ENCODE data around the gene EHBP1. TPM values are rescaled to one million over a fixed set of nuclear protein-coding genes. Genes with fewer than 3 reads are reported as not detected.

Gene EHBP1
- total RNA-seq, 6 donors from 2014 or later: 36.2 to 78.5 (median 43.2) TPM

DNA sequence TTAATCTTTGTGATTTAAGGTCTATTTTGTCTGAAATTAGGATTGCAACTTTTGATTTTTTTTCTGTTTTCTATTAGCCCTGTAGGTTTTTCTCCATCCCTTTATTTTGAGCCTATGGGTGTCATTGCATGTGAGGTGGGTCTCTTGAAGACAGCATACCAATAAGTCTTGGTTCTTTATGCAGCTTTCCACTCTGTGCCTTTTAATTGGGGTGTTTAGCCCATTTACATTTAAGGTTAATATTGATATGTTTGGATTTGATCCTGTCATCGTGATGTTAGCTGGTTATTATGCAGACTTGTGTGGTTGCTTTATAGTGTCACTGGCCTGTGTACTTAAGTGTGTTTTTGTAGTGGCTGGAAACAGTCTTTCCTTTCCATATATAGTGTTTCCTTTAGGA lies 17.7 kb downstream of the EHBP1 start:
- Histone ChIP-seq H3K27ac (no peak overlapping the region), H3K4me1 (peaks cover 0 to 6% (median 0%) of the 10 kb centered on the region in 4 donors), H3K36me3 (no peaks in the 10 kb centered on the region), H3K27me3 (no peaks in the 10 kb centered on the region), H3K4me3 (no peak overlapping the region), H3K9me3 (peaks cover 0 to 8% (median 1%) of the 10 kb centered on the region in 4 donors)
- WGBS, 2 donors: 85 to 97% methylated on average over 1 of the region's 1 CpG
- DNase-seq (no peak), ATAC-seq (ENCODE audit: low FRiP score in 2 of 2) (no peak)
- TF ChIP-seq, protein P1, sequence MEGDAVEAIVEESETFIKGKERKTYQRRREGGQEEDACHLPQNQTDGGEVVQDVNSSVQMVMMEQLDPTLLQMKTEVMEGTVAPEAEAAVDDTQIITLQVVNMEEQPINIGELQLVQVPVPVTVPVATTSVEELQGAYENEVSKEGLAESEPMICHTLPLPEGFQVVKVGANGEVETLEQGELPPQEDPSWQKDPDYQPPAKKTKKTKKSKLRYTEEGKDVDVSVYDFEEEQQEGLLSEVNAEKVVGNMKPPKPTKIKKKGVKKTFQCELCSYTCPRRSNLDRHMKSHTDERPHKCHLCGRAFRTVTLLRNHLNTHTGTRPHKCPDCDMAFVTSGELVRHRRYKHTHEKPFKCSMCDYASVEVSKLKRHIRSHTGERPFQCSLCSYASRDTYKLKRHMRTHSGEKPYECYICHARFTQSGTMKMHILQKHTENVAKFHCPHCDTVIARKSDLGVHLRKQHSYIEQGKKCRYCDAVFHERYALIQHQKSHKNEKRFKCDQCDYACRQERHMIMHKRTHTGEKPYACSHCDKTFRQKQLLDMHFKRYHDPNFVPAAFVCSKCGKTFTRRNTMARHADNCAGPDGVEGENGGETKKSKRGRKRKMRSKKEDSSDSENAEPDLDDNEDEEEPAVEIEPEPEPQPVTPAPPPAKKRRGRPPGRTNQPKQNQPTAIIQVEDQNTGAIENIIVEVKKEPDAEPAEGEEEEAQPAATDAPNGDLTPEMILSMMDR (IDR thresholded peaks at IDR 0.05): no peak
- TF ChIP-seq EP300 (IDR thresholded peaks at IDR 0.05): no peak
- TF ChIP-seq POLR2AphosphoS5 (IDR thresholded peaks at IDR 0.05): no peak
- TF ChIP-seq POLR2A (IDR thresholded peaks at IDR 0.05): no peak

DNA sequence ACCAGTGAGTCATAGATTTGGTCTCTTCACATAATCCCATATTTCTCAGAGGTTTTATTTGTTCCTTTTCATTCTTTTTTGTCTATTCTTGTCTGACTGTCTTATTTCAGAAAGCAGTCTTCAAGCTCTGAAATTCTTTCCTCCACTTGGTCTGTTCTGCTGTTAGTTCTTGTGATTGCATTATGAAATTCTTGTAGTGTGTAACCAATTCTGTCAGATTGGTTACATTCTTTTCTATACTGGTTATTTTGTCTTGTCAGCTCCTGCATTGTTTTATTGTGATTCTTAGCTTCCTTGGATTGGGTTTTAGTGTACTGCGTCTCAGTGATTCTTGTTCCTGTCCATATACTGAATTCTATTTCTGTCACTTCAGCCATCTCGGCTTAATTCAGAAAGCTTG lies 18.6 kb downstream of the EHBP1 start:
- Histone ChIP-seq H3K4me3 (no peak overlapping the region), H3K4me1 (peaks cover 0 to 6% (median 0%) of the 10 kb centered on the region in 4 donors), H3K27me3 (no peaks in the 10 kb centered on the region), H3K9me3 (peaks cover 0 to 8% (median 1%) of the 10 kb centered on the region in 4 donors), H3K36me3 (no peaks in the 10 kb centered on the region), H3K27ac (no peak overlapping the region)
- no peak for ATAC-seq (ENCODE audit: low FRiP score in 2 of 2)
- TF ChIP-seq EP300 (IDR thresholded peaks at IDR 0.05) (no peak), POLR2AphosphoS5 (IDR thresholded peaks at IDR 0.05) (no peak), POLR2A (IDR thresholded peaks at IDR 0.05) (no peak)
- TF ChIP-seq, protein P1 (IDR thresholded peaks at IDR 0.05): no peak
- DNase-seq: no peak
- WGBS, 2 donors: 92 to 98% methylated on average over 2 of the region's 2 CpGs

GRCh38 chr2:62724886-62725711 lies 19.6 kb downstream of the EHBP1 start:
- no peak overlapping the region for H3K27ac ChIP-seq
- H3K4me1 ChIP-seq: peaks cover 0 to 6% (median 0%) of the 10 kb centered on the region in 4 donors
- H3K4me3 ChIP-seq: no peak overlapping the region
- DNase-seq: peak; percentile 27 to 70
- no peak for TF ChIP-seq EP300 (IDR thresholded peaks at IDR 0.05)
- TF ChIP-seq, protein P1 (IDR thresholded peaks at IDR 0.05): peak in 2 of 6 experiments; percentile 9 to 25
- H3K9me3 ChIP-seq: peaks cover 0 to 8% (median 1%) of the 10 kb centered on the region in 4 donors
- H3K36me3 ChIP-seq: no peaks in the 10 kb centered on the region
- no peaks in the 10 kb centered on the region for H3K27me3 ChIP-seq
- peak; percentile 16 to 59 for ATAC-seq (ENCODE audit: low FRiP score in 2 of 2)
- 89 to 90% methylated on average over 3 to 10 of the region's 10 CpGs for WGBS, 2 donors

- H3K27me3 ChIP-seq: no peaks in the 10 kb centered on the region
- H3K27ac ChIP-seq: no peak overlapping the region
- 94 to 97% methylated on average over 3 of the region's 3 CpGs for WGBS, 2 donors
- ATAC-seq (ENCODE audit: low FRiP score in 2 of 2): peak; percentile 14 to 22
- no peak for DNase-seq
- H3K4me3 ChIP-seq: no peak overlapping the region
- H3K9me3 ChIP-seq: peaks cover 0 to 8% (median 1%) of the 10 kb centered on the region in 4 donors
- no peaks in the 10 kb centered on the region for H3K36me3 ChIP-seq
- no peak for TF ChIP-seq POLR2A (IDR thresholded peaks at IDR 0.05)
- TF ChIP-seq, protein P1 (IDR thresholded peaks at IDR 0.05): no peak
- TF ChIP-seq EP300 (IDR thresholded peaks at IDR 0.05): no peak
- no peak for TF ChIP-seq POLR2AphosphoS5 (IDR thresholded peaks at IDR 0.05)
- H3K4me1 ChIP-seq: peaks cover 0 to 6% (median 0%) of the 10 kb centered on the region in 4 donors
Measured at GRCh38 chr2:62725712-62726055, 20.2 kb downstream of the EHBP1 start.

Measured in upper lobe of left lung (tissue), 6 donors.